B cell (primary cell): Measurements from ENCODE around the gene TNFSF8. TPM values are rescaled to one million over a fixed set of nuclear protein-coding genes. Genes with fewer than 3 reads are reported as not detected.

Source experiments
- ATAC-seq: fragments of 200-7000 bp; cut with Tn5 transposase; one replicate; pipeline ENCODE4 v1.10.0; 2021; ENCODE audit warnings: low read depth, mild to moderate bottlenecking, moderate number of reproducible peaks, moderate library complexity
- CTCF ChIA-PET: fragments of 350-600 bp; sonication (Branson Sonifier 250); formaldehyde crosslinking; loops from one replicate; lab custom pipeline; 2021; ENCODE audit warnings: antibody characterized with exemption, inconsistent platforms; lab: Charles Lee
- POLR2A ChIA-PET: fragments of 350-600 bp; sonication (Branson Sonifier 250); formaldehyde crosslinking; loops from one replicate; lab custom pipeline; 2021; ENCODE audit warnings: antibody characterized with exemption; lab: Charles Lee
- DNase-seq: peaks from one replicate; pipeline ENCODE4 v3.0.0; 2013
- H2AFZ ChIP-seq: 2 replicates; pipeline ENCODE4 v1.6.1; 2012; ENCODE audit warnings: mild to moderate bottlenecking, low read depth, low read length; ENCODE audit not compliant: insufficient read depth, poor library complexity, severe bottlenecking
- H3K27ac ChIP-seq, 2 donors: 1 replicate in 1 of 2; 2 replicates in 1 of 2; pipeline ENCODE4 v1.5.1; 2012 to 2013; ENCODE audit warnings: low read length in 2 of 2, mild to moderate bottlenecking in 2 of 2, moderate library complexity in 1 of 2
- H3K27me3 ChIP-seq, 4 experiments: fragments of 200-600 bp in 1 of 4; sonication (generic) in 1 of 4; replicated peaks in 1 of 4; 1 replicate in 2 of 4; 2 replicates in 2 of 4; pipeline versions ENCODE4 v1.6.1 to v1.7.0; 2013 to 2016; ENCODE audit warnings: low read length in 3 of 4, mild to moderate bottlenecking in 2 of 4, mixed read lengths in 1 of 4, moderate library complexity in 1 of 4; ENCODE audit not compliant: insufficient read depth in 4 of 4, control insufficient read depth in 3 of 4; ENCODE audit errors: control extremely low read depth in 1 of 4
- H3K36me3 ChIP-seq, 2 experiments: replicated peaks in 1 of 2; 1 replicate in 1 of 2; 2 replicates in 1 of 2; pipeline versions ENCODE4 v1.6.1 to v1.7.1; 2013; ENCODE audit warnings: low read length in 1 of 2; ENCODE audit not compliant: insufficient read depth in 2 of 2, control insufficient read depth in 1 of 2; ENCODE audit errors: control extremely low read depth in 1 of 2, extremely low read depth in 1 of 2
- H3K4me1 ChIP-seq, 2 donors: fragments of 200-600 bp in 1 of 2; sonication (generic) in 1 of 2; 1 replicate in 1 of 2; 2 replicates in 1 of 2; pipeline versions ENCODE4 v1.5.1 to v1.6.1; 2013 to 2017; ENCODE audit warnings: low read length in 2 of 2; ENCODE audit not compliant: control insufficient read depth in 2 of 2, insufficient read depth in 2 of 2
- H3K4me2 ChIP-seq: replicated peaks from 2 replicates; pipeline ENCODE3; 2012; ENCODE audit warnings: mild to moderate bottlenecking, low read depth, low read length; ENCODE audit not compliant: poor library complexity, severe bottlenecking
- H3K4me3 ChIP-seq, 5 experiments: fragments of 200-600 bp in 1 of 5; sonication (generic) in 1 of 5; 1 replicate in 3 of 5; 2 replicates in 2 of 5; pipeline versions ENCODE4 v1.5.1 to v1.7.0; 2011 to 2016; ENCODE audit warnings: low read length in 4 of 5, mild to moderate bottlenecking in 4 of 5, low read depth in 2 of 5, control low read depth in 1 of 5, moderate library complexity in 1 of 5; ENCODE audit not compliant: insufficient read depth in 1 of 5; ENCODE audit errors: control extremely low read depth in 1 of 5, extremely low read depth in 1 of 5
- H3K79me2 ChIP-seq: fragments of 200-600 bp; sonication (generic); one replicate; pipeline ENCODE4 v1.6.0; 2016; ENCODE audit warnings: low read length; ENCODE audit not compliant: control insufficient read depth, insufficient read depth
- H3K9ac ChIP-seq: fragments of 200-600 bp; sonication (generic); 2 replicates; pipeline ENCODE4 v1.6.1; 2017; ENCODE audit warnings: mild to moderate bottlenecking, low read length, moderate library complexity
- H3K9me3 ChIP-seq, 3 donors: one replicate each; pipeline versions ENCODE4 v1.6.1 to v1.7.1; 2013; ENCODE audit warnings: low read length in 2 of 3; ENCODE audit not compliant: control insufficient read depth in 2 of 3, insufficient read depth in 1 of 3; ENCODE audit errors: control extremely low read depth in 1 of 3
- H4K20me1 ChIP-seq: 2 replicates; pipeline ENCODE4 v1.6.0; 2012; ENCODE audit warnings: mild to moderate bottlenecking, low read length; ENCODE audit not compliant: insufficient read depth, control insufficient read depth, poor library complexity, severe bottlenecking
- H3K27ac Mint-ChIP-seq: one replicate; pipeline ENCODE4 v1.8.0; 2021; ENCODE audit warnings: mixed read lengths
- H3K27me3 Mint-ChIP-seq: one replicate; pipeline ENCODE4 v1.8.0; 2021; ENCODE audit warnings: mixed read lengths
- H3K4me1 Mint-ChIP-seq: one replicate; pipeline ENCODE4 v1.8.0; 2021; ENCODE audit warnings: mixed read lengths
- H3K4me3 Mint-ChIP-seq: one replicate; pipeline ENCODE4 v1.8.0; 2021; ENCODE audit warnings: mixed read lengths
- H3K9me3 Mint-ChIP-seq: one replicate; pipeline ENCODE4 v1.8.0; 2022; ENCODE audit warnings: mixed read lengths; ENCODE audit not compliant: insufficient read depth
- EZH2 ChIP-seq: IDR thresholded peaks from 2 replicates; pipeline ENCODE4 v1.6.1; 2012; ENCODE audit warnings: borderline replicate concordance, low read depth, mild to moderate bottlenecking, moderate library complexity, low read length; ENCODE audit not compliant: insufficient read depth, poor library complexity, severe bottlenecking
- WGBS: methylation state at CpG from one replicate; pipeline ENCODE4 v1.1.5; 2013; ENCODE audit warnings: missing lambda C conversion rate; ENCODE audit not compliant: insufficient coverage; 5-methylcytosine and 5-hydroxymethylcytosine counted together
- intact Hi-C: fragments of 100-400 bp; cut with micrococcal nuclease; formaldehyde crosslinking; loops from one replicate; pipeline ENCODE4 v1.10.0; 2022
- polyA plus RNA-seq: library from polyadenylated mRNA; depleted of rRNA; stranded (reverse); fragments of >200 nt; gene quantifications from 2 replicates; pipeline ENCODE4 v1.2.3, GENCODE V29; 2012
- total RNA-seq, 2 donors: library from RNA; stranded (reverse); fragments of 120-200 nt in 1 of 2; gene quantifications; 1 replicate in 1 of 2; 2 replicates in 1 of 2; pipeline versions ENCODE4 v1.2.3 to v1.2.4, GENCODE V29; 2013 to 2022
- TF ChIP-seq, protein P1 (sequence below): fragments of 200-600 bp; IDR thresholded peaks from one replicate; pipeline ENCODE4 v1.8.0; 2022; ENCODE audit warnings: antibody characterized with exemption, mild to moderate bottlenecking

Gene TNFSF8
- total and polyA plus RNA-seq, 2 donors (not counting 1 experiment from before 2014, with no cell fraction given): 1.6 to 2.6 TPM

DNA sequence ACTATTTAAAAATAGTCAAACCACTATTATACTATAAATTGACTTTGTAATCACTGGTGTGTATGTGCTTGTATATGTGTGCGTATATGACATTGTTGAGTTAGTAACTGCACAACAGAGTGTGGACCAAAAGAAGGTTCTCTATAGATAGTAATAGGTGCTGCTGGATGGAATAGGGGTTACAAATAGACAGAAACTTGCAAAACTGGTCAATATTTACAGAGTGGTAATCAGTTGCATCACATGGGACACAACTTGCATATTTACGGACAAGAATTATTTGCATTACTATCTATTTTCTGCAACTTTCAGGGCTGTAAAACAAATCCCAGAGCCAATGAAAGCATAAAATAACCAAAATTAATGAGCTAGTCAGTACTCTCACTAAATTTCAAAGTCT lies 42.4 kb downstream of the TNFSF8 start:
- intact Hi-C loops: no loop called here
- no peak overlapping the region for H2AFZ ChIP-seq

DNA sequence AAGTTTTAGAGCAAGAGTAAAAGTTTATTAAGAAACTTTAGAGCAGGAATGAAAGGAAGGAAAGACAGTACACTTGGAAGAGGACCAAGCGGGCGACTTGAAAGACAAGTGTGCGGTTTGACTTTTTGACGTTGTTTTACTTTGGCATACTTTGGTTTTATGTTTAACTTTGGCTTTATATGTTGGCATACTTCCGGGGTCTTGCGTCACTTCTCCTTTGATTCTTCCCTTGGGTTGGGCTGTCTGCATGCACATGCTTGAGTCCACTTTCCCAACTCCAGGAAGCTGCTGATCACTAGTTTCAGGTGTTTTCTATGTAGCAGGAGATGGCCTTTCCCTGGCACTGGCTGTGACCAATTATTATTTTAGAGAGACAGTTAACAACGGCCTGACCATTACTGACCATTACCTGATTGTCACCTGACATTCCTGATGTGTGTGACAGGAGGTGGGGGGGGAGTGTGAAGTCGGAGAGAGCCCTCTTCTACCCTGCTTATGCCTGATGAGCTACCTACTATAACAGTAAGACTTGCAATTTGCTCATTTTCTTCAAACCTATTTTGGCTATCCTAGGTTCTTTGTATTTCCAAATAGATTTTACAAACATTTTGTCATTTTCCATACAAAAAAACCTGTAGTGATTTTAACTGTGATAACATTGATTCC lies 45.5 kb downstream of the TNFSF8 start:
- no peak for TF ChIP-seq EZH2
- TF ChIP-seq, protein P1, sequence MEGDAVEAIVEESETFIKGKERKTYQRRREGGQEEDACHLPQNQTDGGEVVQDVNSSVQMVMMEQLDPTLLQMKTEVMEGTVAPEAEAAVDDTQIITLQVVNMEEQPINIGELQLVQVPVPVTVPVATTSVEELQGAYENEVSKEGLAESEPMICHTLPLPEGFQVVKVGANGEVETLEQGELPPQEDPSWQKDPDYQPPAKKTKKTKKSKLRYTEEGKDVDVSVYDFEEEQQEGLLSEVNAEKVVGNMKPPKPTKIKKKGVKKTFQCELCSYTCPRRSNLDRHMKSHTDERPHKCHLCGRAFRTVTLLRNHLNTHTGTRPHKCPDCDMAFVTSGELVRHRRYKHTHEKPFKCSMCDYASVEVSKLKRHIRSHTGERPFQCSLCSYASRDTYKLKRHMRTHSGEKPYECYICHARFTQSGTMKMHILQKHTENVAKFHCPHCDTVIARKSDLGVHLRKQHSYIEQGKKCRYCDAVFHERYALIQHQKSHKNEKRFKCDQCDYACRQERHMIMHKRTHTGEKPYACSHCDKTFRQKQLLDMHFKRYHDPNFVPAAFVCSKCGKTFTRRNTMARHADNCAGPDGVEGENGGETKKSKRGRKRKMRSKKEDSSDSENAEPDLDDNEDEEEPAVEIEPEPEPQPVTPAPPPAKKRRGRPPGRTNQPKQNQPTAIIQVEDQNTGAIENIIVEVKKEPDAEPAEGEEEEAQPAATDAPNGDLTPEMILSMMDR: no peak
- Histone ChIP-seq H3K9ac (no peak overlapping the region), H3K4me1 (peaks cover 12 to 14% of the 10 kb centered on the region in 2 donors), H3K27ac (no peak overlapping the region), H3K4me2 (no peak overlapping the region), H4K20me1 (no peaks in the 10 kb centered on the region), H3K79me2 (no peaks in the 10 kb centered on the region), H2AFZ (no peak overlapping the region), H3K27me3 (no peaks in the 10 kb centered on the region), H3K4me3 (no peak overlapping the region), H3K36me3 (no peaks in the 10 kb centered on the region), H3K9me3 (peaks cover 10 to 28% (median 19%) of the 10 kb centered on the region in 3 donors)
- intact Hi-C loops: no loop called here
- Mint-ChIP-seq H3K9me3 (peaks cover 10% of the 10 kb centered on the region), H3K4me1 (peaks cover 16% of the 10 kb centered on the region), H3K27ac (no peak overlapping the region), H3K4me3 (no peak overlapping the region), H3K27me3 (no peaks in the 10 kb centered on the region)
- POLR2A ChIA-PET: no interaction called here
- ATAC-seq (no peak), DNase-seq (no peak)
- CTCF ChIA-PET: no interaction called here
- WGBS: 100% methylated on average over 6 of the region's 8 CpGs

More for the DNA sequence above, 42.4 kb downstream of the TNFSF8 start:
- H3K4me1 ChIP-seq: peaks cover 20 to 22% of the 10 kb centered on the region in 2 donors
- CTCF ChIA-PET: no interaction called here
- H3K27ac ChIP-seq: no peak overlapping the region
- H3K4me2 ChIP-seq: no peak overlapping the region
- ATAC-seq (no peak), DNase-seq (no peak)
- H4K20me1 ChIP-seq: no peaks in the 10 kb centered on the region
- peaks cover 17% of the 10 kb centered on the region for H3K9me3 Mint-ChIP-seq
- no peaks in the 10 kb centered on the region for H3K79me2 ChIP-seq
- no peak overlapping the region for H3K27ac Mint-ChIP-seq
- H3K4me1 Mint-ChIP-seq: peaks cover 33% of the 10 kb centered on the region
- TF ChIP-seq, protein P1: no peak
- no peak for TF ChIP-seq EZH2
- H3K27me3 ChIP-seq: no peaks in the 10 kb centered on the region
- peaks cover 9 to 26% (median 10%) of the 10 kb centered on the region in 3 donors for H3K9me3 ChIP-seq
- H3K9ac ChIP-seq: no peak overlapping the region
- no peaks in the 10 kb centered on the region for H3K36me3 ChIP-seq
- no peak overlapping the region for H3K4me3 Mint-ChIP-seq
- H3K27me3 Mint-ChIP-seq: no peaks in the 10 kb centered on the region
- POLR2A ChIA-PET: no interaction called here
- WGBS: 100% methylated on average over 1 of the region's 2 CpGs
- H3K4me3 ChIP-seq: no peak overlapping the region
